Activated gamma-delta T cell (primary cell): ENCODE measurements around the gene ZNF771.

Experiments used
- DNase-seq: peaks from one replicate; lab custom pipeline; 2025; lab: John Stamatoyannopoulos, UW

Gene ZNF771

DNA sequence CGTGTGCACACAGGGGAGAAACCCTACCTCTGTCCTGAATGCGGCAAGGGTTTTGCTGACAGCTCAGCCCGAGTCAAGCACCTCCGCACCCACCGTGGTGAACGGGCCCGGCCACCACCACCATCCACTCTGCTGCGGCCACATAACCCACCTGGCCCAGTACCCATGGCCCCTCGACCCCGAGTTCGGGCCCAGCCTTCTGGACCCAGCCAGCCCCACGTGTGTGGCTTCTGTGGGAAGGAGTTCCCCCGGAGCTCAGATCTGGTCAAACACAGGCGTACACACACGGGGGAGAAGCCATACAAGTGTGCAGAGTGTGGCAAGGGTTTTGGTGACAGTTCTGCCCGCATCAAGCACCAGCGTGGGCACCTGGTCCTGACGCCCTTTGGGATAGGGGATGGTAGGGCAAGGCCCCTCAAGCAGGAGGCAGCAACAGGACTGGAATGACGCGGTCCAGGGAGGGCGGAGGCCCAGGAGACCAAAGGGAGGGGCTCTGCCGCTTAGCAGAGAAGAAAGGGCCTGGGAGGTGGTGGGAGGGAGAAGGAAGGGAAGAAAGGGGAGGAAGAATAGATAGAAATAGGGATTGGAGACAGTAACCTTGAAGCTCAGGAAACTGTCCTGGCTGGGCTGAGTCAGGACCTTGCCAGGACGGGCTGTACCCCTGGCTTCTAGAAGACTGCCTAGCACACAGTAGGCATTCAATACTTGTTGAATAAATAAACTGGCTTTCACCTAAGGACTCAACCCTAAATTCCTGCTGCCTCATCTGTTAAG is 8.6 kb upstream of the ZNF771 start:
- no peak for DNase-seq

DNA sequence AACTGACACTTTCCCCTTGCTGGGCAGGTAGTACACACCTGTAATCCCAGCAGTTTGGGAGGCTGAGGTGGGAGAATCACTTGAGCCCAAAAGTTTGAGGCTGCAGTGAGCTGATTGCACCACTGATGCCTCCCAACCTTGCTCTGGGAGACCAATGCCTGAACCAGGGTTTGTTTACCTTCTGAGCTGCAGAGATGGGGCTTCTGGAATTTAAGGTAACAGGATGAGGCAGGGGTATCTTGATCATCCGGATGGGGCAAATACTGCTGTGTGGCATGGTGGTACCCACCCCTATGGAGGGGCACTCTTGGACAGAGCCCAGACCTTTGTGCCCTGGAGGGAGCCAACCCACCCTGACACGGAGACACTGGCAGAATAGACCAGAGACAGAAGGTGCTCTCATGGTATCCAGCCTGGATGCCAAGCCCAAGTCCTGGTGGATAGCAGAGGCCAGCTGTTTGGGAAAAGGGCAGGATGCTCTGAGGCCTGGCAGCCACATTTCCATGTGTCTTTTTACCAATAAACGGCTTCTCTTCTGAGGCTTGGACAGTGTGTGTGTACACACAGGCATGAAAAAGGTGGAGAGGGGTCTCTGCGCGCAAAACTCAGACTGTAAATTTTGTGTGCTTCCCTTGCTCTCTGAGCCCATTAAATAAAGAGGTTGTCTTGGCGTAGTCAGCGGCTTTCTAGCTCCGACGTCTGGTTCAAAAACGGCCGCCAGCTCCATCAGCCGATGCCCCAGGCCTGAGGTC is 7.8 kb upstream of the ZNF771 start:
- no peak for DNase-seq

DNA sequence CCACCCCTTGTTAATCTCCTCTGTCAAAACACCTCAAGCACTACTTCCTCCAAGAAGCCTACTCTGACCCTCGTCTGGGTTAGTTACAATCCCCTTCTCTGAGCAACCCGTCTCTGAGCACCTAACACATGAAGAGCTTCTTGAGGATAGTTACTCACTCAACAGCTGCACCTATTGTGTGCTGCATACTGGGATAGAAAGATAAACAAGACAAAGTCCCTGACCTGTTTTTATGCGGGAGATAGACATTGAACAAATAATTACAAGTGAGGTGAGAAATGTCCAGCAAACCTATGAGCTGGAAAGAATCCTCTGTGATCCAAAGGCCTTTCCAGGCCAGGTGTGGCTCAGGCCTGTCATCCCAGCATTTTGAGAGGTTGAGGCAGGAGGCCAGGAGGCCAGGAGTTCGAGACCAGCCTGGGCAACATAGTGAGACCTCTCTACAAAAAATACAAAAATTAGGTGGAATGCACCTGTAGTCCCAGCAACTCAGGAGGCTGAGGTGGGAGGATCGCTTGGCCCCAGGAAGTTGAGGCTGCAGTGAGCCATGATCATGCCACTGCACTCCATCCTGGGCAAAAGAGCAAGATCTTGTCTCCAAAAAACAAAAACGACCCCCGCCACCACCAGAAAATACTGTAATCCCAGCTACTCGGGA is 5.5 kb upstream of the ZNF771 start:
- DNase-seq, result no peak

DNA sequence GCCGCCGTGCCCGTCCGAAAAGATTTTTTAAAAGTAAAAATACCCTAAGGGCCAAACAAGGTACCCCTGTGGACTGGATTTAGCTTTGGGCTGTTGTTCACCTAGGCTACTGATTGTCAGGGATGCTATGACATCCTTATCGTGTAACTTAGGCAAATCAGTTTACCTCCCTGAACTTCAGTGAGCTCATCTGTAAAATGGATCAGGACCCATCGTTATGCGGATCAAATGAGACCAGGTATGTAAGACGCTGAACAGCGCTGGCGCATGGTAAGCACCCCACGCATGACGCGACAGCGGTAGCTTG is 658 bp upstream of the ZNF771 start:
- no peak for DNase-seq

DNA sequence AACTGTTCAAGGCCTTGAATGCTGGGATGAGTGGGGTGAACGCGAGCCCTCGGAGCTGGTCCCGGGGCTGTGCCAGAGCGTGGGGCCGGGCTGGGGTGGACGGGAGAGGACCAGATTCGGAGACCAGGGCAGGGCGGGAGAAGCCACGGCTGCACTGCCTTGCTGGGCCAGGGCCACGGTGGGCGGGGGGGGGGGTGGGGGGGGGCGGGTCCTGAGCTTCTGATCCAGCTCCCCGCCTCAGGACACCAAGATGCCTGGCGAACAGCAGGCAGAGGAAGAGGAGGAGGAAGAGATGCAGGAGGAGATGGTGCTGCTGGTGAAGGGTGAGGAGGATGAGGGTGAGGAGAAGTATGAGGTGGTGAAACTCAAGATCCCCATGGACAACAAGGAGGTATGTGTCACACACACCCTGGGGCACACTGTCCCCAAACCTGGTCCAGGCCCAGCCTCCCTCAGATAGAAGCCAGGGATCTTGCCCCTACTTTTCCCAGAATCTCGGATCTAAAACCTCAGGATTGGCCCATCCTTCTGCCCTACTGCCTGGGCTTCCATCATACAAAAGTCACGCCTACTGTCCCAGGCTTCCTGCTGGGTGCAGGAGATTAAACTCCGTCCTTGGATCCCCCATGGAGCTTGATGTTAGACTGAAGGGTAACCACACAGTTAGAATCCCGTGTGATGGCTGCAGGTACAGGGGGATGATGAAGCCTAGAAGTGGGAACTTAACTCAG is 563 bp downstream of the ZNF771 start:
- no peak for DNase-seq

DNA sequence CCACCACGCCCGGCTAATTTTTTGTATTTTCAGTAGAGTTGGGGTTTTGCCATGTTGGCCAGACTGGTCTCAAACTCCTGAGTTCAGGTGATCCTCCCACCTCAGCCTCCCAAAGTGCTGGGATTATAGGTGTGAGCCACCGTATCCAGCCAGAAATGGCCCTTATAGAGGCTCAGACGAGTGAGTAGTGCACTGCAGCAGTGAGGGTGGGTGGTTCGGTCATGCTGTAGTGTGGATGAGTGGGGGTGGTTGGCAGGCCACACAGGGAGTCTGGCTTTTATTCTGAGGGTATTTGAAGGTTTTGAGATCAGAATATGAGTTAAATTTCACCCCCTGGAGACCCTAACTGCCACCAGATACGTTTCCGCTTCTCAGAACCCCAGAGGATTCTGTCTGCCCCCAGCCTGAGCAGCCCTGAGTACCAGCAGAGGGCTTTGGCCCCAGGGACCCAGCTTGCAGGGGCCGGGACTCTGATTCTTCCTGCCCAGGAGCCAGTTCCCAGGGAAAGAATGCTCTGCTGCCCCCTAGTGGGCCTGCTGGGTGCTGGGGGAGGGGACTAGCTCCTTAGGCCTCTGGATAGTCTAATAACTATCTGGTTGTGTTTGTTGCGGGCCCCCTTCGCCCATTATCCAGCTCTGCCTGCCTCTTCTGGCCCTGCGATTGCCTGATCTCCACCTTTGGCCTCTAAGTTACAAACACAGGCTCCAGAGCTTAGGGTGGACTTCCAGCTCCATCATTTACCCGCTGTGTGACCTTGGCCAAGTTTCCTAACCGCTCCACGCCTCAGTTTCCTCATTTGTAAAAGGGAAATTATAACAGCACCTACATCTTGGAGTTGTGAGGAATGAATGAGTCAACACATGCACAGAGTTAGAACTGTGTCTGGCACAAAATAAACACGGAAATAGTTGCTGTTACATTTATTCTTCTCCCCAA is 2.0 kb downstream of the ZNF771 start:
- peak; percentile 45 for DNase-seq

DNA sequence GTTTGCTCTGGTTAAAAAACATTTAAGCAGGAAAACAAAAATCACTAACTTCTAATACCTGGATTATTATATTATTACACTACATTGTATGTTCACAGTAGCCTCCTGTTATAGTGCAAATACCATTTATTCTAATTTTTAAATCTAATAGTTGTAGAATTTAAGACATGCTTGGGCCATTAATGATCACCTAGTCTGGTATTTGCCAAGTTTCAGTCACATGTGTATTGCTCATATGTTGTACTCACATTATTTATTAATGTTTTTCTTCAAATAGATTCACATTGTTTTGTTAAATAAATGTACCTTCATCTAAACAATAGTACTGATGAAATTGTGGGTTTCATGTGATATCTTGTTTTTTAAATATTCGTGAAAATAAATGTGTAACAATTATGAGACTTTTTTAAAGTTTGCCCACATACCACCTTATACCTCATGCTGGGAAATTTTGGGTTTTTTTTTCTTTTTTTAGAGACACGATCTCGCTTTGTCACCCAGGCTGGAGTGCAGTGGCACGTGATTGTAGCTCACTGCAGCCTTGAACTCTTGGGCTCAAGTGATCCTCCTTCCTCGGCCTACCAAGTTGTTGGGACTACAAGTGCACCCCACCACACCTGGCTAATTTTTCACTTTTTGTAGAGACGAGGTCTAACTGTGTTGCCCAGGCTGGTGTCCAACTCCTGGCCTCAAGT is 5.9 kb downstream of the ZNF771 start:
- no peak for DNase-seq

DNA sequence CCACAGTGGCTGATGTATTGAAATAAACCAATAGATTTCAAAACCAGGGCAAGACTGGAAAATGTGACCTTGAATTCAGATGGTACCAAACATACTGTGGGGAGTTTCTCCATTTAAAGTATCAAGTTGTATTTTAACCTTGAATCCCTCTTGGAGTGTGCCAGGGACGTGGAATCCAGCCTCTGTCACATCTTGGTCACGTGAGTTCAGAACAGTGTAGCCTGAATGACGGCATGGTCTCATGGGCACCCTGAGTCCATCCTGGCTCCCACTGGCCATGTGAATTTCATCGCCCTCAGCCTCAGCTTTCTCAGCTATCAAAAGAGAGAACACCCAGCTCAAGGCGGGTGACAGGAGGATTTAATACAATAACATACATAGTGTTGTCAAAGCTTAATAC is 6.8 kb downstream of the ZNF771 start:
- DNase-seq, result no peak

DNA sequence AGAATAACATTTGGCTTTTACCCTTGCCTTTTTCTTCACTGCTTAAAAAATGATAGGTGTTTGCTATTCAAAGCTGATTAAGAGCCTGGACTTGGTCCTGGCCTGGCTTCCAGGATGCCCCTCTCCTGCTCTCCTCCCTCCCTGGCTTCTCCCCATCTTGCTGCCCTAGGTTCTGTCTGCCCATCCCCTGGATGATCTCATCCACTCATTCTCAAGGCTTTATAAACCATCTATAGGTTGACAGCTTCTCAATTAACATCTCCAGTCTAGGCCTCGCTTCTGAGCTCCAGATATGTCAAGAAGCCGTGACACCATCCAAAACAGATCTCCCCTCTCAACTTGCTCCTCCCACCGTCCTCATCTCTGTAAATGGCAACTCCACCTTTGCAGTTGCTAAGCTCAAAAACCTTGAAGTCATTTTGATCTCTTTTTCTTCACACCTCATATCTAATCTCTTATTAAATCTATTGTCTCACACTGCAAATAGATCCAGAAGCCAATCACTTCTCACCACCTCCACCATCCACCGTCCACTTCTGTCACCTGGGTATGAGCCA is 8.7 kb downstream of the ZNF771 start:
- DNase-seq, result no peak

DNA sequence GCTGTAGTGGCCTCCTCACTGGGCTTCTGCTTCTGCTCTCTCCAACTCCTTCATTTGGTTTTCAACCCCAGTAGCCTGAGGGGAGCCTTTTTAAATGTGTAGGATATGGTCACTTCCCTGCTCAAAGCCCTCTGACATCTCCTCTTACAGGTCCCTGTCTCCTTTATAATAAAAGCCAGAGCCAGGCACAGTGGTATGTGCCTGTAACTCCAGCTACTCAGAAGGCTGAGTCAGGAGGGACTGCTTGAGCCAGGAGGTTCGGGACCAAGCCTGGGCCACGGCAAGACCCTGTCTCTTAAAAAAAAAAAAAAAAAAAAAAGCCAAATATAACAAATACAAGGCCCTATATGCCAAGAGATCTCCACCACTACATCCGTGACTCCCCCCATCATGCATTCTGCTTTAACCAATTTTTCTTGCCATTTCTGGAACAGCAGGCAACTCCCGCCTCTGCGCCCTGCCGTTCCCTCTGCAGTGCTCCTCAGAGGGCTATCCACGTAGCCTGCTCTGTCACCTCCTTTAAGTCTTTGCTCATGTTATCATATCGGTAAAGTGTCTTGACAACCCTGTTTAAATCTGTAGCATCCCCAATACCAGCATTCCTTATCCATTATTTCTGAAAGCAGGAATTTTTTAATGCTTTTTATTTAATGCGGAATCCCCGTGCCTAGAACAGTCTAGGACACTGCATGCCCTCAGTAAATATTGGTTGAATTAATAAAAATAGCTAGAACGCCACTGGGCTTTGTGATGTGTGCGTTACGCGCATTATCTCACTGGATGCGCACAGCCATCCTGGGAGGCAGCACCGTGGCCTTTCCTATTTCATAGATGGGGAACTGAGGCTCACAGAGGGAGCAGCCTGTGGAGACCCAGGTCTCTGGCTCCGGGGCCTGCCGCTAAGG is 9.5 kb downstream of the ZNF771 start:
- DNase-seq, result no peak

DNA sequence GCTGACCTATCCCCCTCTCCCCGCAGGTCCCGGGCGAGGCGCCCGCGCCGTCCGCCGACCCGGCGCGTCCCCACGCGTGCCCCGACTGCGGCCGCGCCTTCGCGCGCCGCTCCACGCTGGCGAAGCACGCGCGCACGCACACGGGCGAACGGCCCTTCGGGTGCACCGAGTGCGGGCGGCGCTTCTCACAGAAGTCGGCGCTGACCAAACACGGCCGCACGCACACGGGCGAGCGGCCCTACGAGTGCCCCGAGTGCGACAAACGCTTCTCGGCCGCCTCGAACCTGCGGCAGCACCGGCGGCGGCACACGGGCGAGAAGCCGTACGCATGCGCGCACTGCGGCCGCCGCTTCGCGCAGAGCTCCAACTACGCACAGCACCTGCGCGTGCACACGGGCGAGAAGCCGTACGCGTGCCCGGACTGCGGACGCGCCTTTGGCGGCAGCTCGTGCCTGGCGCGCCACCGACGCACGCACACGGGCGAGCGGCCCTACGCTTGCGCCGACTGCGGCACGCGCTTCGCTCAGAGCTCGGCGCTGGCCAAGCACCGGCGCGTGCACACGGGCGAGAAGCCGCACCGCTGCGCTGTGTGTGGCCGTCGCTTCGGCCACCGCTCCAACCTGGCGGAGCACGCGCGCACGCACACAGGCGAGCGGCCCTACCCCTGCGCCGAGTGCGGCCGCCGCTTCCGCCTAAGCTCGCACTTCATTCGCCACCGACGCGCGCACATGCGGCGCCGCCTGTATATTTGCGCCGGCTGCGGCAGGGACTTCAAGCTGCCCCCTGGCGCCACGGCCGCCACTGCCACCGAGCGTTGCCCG is 10.3 kb downstream of the ZNF771 start:
- DNase-seq, result peak; percentile 80

DNA sequence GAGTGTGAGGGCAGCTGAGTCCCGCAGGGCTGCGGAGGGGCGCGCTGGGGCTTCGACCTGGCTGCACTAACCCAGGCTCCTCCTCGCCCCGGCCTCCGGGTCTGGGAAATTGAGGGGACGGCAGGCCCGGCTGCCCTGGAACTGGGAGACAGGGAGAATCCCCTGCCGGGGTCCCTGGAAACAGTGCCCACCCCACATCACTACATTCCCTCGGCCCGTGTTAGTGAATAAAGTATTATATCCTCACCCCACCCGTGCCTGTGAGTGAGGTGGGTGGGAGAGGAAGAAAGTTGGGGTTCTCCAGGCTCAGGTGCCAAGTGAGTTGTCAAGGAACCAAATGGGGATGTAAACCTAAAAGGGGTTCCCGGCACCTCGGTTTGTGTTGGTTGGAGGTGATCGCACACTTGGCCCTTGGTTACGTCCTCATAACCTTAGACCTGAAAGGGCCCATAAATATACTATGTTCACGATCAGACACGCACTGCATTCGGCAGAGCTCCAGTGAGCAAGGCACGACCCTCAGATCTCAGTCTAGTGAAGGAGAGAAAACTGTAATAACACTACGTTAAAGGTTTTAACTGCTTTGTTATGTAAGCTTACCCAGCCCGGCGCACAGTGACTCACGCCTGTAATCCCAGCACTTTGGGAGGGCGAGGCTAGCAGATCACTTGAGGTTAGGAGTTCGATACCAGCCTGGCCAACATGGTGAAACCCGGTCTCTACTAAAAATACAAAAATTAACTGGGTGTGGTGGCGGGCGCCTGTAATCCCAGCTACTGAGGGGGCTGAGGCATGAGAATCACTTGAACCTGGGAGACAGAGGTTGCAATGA is 11.2 kb downstream of the ZNF771 start:
- no peak for DNase-seq

DNA sequence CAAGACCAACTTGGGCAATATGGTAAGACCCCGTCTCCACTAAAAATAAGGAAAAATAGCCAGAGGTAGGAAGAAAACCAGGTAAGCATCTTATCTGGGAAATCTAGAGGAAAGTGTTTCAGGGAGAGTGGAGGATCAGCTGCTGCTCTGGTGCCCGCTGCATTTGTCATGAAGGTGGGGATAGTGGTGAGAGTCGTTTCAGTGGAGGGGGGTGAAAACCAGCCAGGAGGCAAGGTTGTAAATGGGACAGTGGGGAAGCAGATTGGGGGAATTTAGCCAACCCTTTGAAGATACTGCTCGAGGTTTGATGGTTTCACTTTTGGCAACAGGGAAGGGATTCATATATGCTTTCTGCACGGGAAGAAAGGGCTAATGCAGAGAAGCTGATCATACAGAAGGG is 13.6 kb downstream of the ZNF771 start:
- DNase-seq, result no peak

DNA sequence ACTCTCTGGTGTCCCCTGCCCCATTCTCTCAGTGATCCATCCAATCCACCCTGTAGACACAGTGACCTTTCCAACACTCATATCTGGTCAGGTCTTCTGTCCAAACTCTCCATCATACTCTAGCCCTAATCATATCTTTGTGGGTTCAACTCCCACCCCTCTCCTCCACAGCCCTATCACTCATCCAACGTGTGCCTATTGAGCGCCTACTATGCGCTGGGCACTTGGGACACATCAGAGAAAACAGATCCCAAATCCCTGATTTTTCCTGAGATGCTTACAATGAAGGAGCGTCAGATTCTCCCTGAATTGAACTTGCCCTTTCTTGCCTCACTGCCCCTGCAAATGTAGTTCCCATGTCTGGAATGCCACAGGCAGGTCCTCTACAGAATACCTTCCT is 20.6 kb downstream of the ZNF771 start:
- DNase-seq, result no peak

DNA sequence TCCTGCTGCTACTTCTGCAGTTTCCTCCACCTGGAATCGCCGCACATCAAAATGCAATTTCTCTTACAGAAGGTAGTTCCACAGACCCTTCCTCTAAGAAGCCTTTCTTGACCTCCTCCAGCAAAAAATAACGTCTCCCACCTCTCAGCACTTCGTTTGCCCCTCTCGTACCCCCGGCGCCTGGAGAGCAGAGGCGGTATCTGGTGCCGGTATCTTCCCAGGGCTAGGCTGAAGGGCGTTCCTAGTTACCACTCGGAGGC is 21.9 kb downstream of the ZNF771 start:
- DNase-seq, result no peak

DNA sequence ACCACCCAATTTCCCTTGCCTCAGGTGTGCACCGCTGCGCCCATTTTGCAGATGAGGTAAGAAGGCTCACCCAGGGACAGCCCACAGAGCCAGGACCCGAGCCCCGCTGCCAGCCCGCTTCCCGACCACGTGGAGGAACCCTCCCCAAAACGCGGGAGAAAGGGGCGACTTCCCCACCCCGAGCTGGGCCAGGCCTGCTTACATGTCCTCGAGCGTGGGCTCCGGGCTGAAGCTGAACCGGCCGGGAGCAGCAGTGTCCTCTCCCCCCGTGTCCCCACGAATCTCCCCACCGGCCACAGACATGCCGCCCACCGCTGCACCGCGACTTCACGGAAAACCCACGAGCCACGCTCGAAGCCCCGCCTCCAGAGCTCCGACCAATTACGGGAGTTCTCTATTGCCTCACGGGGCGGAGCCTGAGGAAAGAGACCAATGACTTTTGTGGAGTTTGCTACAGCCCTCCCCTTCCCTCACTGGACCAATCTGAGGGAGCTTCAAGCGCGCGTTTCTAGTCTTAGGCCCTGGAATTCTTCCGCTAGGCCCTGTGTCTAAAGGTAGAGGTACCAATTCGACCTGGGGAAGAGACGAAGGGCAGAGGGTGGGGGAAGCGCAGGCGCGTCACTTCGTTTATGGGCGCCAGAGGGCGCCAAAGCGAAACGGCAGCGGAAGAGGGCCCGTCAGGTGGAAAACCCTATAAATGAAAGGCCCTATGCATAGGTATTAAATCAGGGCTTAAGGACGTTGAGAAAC is 22.4 kb downstream of the ZNF771 start, which contains the start of gene DCTPP1:
Gene DCTPP1, minus strand, starts transcription at position 353 of the 750 bp plus-strand sequence. Its CDS starts 50 bp downstream, at position 303.
- DNase-seq, result peak; percentile 76

DNA sequence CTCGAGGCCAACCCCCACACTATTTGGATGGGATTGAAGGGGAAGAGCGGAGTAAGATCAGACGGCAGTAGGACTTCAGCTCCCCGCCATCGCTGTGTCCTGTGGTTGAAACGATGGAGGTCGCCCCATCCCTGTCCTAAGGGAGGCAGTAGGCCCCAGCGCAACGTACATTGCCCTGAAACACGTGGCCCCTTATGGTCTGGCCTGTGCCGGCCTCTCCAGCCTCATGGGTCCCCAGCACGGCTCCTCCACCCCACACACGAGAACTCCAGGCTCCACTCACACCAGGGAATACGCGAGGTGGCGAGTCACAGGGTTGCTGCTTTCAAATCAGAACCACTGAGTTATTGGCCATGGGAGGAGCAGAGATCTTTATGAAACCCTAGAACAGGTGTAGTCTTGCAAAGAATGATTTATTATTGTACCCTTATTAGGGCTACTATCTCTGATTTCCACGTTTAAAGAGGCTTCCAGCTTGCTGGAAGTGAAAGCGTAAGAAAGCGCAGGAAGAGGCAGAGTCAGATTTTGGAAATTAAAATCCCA is 23.1 kb downstream of the ZNF771 start:
- DNase-seq, result no peak
